GM21447 (cell line): Measurements from ENCODE around the gene TNS2.
"Not testable (repeated sequence)": the region's sequence is repeated elsewhere in the genome, so short reads cannot be mapped to it uniquely, and the experiment has no call there.

Experiments used
- ATAC-seq: cut with Tn5 transposase; IDR thresholded peaks from one replicate; pipeline ENCODE4 v1.9.1; 2021; ENCODE audit not compliant: unreplicated experiment

The TNS2 gene

DNA sequence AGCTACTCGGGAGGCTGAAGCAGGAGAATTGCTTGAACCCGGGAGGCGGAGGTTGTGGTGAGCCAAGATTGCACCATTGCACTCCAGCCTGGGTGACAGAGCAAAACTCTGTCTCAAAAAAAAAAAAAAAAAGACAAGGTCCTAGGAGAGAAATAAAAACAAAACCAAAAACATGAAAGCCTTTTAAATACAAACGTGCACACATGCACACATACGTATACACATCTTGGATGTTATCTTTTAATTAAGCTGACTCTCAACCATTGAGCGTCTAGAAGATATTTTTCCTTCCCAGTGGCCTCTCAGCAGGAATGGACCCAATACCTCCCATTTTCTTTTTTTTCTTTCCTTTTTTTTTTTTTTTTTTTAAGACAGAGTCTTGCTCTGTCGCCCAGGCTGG, 62.6 kb downstream of the TNS2 start:
- ATAC-seq: not testable (repeated sequence)

GRCh38 chr12:53113136-53113705, 63.4 kb downstream of the TNS2 start:
- ATAC-seq: no peak

- no peak for ATAC-seq
Observed at GRCh38 chr12:53113951-53114350, 64.1 kb downstream of the TNS2 start.
